Ascending aorta (tissue), 2 donors: ENCODE results near the gene SEZ6. TPM values are rescaled to one million over a fixed set of nuclear protein-coding genes. Genes with fewer than 3 reads are reported as not detected.
A peak's percentile ranks its signal among the peaks of the same experiment; 100 is the strongest.

Experiments
- DNase-seq, 2 donors: peaks; one replicate each; pipeline ENCODE4 v3.0.0-alpha.2; 2019; ENCODE audit warnings: low spot score in 2 of 2
- H3K27ac ChIP-seq, 2 donors: fragments of 200-600 bp; sonication (generic); one replicate each; pipeline ENCODE4 v1.5.1; 2016 to 2017; ENCODE audit warnings: mild to moderate bottlenecking in 1 of 2
- H3K27me3 ChIP-seq: fragments of 200-600 bp; sonication (generic); one replicate; pipeline ENCODE4 v1.5.1; 2017
- H3K36me3 ChIP-seq, 2 donors: fragments of 200-600 bp; sonication (generic); one replicate each; pipeline ENCODE4 v1.5.1; 2016
- H3K4me1 ChIP-seq, 2 donors: fragments of 200-600 bp; sonication (generic); one replicate each; pipeline ENCODE4 v1.5.1; 2016 to 2017; ENCODE audit warnings: mild to moderate bottlenecking in 1 of 2
- H3K4me3 ChIP-seq, 2 donors: fragments of 200-600 bp; sonication (generic); one replicate each; pipeline ENCODE4 v1.5.1; 2016 to 2017; ENCODE audit warnings: mild to moderate bottlenecking in 1 of 2
- H3K9me3 ChIP-seq, 2 donors: fragments of 200-600 bp; sonication (generic); one replicate each; pipeline ENCODE4 v1.5.1; 2016
- CTCF ChIP-seq, 3 experiments: fragments of 200-600 bp in 2 of 3; fragments of 450-650 bp in 1 of 3; sonication (generic) in 2 of 3; IDR thresholded peaks; one replicate each; pipeline ENCODE4 v1.5.1; 2016 to 2019; ENCODE audit warnings: antibody characterized with exemption in 3 of 3, mild to moderate bottlenecking in 1 of 3, moderate library complexity in 1 of 3
- intact Hi-C: fragments of 100-400 bp; cut with DNase I; formaldehyde crosslinking; loops from one replicate; pipeline ENCODE4 v1.15.1; 2023
- total RNA-seq: library from RNA; depleted of rRNA; stranded (reverse); fragments of >200 nt; gene quantifications from one replicate; pipeline ENCODE4 v1.1.0, GENCODE V29; 2016

Gene SEZ6
- total RNA-seq, 1 donor from 2014 or later = not detected

GRCh38 chr17:28950017-28950751, 55.6 kb downstream of the SEZ6 start:
- peak in 1 of 2 donors; percentile 76 for DNase-seq
- Histone ChIP-seq H3K36me3 (no peaks in the 10 kb centered on the region), H3K27me3 (no peaks in the 10 kb centered on the region), H3K27ac (peak overlapping the region; percentile 97 to 99), H3K4me1 (peaks cover 9 to 31% of the 10 kb centered on the region in 2 donors), H3K9me3 (no peaks in the 10 kb centered on the region), H3K4me3 (peak overlapping the region; percentile 94 to 99)
- no peak for TF ChIP-seq CTCF (IDR thresholded peaks at IDR 0.05)
- intact Hi-C loops = loop anchor here (2.0 to 5.0 kb wide), 5 partner anchors 108 to 633 kb away; partner anchors contain the start of genes BLTP2, FAM222B, RPL23A and TMEM97

- intact Hi-C loops = loop anchor here (2.0 to 5.0 kb wide), 6 partner anchors 47 to 632 kb away; partner anchors contain the start of genes BLTP2, DHRS13, FAM222B and RPL23A
- no peaks in the 10 kb centered on the region for H3K27me3 ChIP-seq
- H3K9me3 ChIP-seq = no peaks in the 10 kb centered on the region
- no peaks in the 10 kb centered on the region for H3K36me3 ChIP-seq
- H3K4me1 ChIP-seq = peaks cover 9 to 37% of the 10 kb centered on the region in 2 donors
- TF ChIP-seq CTCF (IDR thresholded peaks at IDR 0.05) = no peak
- peak in 1 of 2 donors; percentile 78 for DNase-seq
- H3K4me3 ChIP-seq = peak overlapping the region; percentile 94 to 99
- H3K27ac ChIP-seq = peak overlapping the region; percentile 97 to 99
Observed at GRCh38 chr17:28949185-28950016, 56.4 kb downstream of the SEZ6 start.

DNA sequence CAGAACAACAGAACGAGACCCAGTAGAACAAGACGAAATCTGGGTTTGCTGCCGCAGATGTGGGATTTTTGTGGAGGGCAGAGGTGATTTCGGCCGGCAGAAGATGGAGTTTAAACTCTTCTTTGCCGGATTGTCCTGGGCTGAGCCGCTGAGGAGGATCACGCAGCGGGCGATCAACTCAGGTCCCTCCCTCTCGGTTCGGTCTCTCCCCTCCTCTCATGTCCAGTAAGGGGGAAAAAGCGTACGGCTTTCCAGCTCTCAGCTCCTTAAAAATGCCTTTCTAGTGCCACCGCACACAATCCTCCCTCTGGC, 57.0 kb downstream of the SEZ6 start:
- Histone ChIP-seq H3K9me3 (no peaks in the 10 kb centered on the region), H3K27me3 (no peaks in the 10 kb centered on the region), H3K36me3 (no peaks in the 10 kb centered on the region), H3K27ac (peak overlapping the region; percentile 97 to 99), H3K4me3 (peak overlapping the region; percentile 94 to 99), H3K4me1 (peaks cover 9 to 40% of the 10 kb centered on the region in 2 donors)
- TF ChIP-seq CTCF (IDR thresholded peaks at IDR 0.05) = no peak
- DNase-seq = no peak
- intact Hi-C loops = loop anchor here (2.0 kb wide), 1 partner anchor 46 kb away; the partner anchor contains the start of gene DHRS13

DNA sequence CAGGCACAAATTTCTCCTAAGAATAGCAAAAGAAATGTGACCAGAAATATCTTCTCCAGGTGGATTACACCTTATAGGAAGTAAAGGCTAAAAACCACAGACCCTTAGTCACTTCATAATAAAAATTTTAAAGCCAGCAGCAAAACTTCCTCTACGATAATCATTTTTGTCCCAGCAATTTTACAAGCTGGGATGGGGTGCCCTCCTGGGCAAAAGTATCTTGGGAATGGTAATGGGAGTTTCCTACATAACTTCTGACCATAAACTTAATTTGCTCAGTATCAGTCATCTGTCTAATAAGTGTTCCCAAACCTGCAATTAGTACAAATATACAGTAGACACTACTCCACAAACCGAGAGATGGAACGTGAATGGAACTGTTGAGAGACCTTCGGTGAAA, 57.5 kb downstream of the SEZ6 start:
- Histone ChIP-seq H3K27me3 (no peaks in the 10 kb centered on the region), H3K36me3 (no peaks in the 10 kb centered on the region), H3K27ac (peak overlapping the region; percentile 97 to 99), H3K4me1 (peaks cover 9 to 41% of the 10 kb centered on the region in 2 donors), H3K4me3 (peak overlapping the region; percentile 94 to 99), H3K9me3 (no peaks in the 10 kb centered on the region)
- no peak for DNase-seq
- TF ChIP-seq CTCF (IDR thresholded peaks at IDR 0.05) = no peak
- intact Hi-C loops = loop anchor here (2.0 kb wide), 1 partner anchor 46 kb away; the partner anchor contains the start of gene DHRS13

GRCh38 chr17:28947639-28948038, 58.2 kb downstream of the SEZ6 start:
- H3K36me3 ChIP-seq = no peaks in the 10 kb centered on the region
- H3K9me3 ChIP-seq = no peaks in the 10 kb centered on the region
- intact Hi-C loops = loop anchor here (2.0 kb wide), 1 partner anchor 45 kb away; the partner anchor contains the start of gene DHRS13
- H3K27ac ChIP-seq = peak overlapping the region in 1 of 2 donors; percentile 99
- peak overlapping the region in 1 of 2 donors; percentile 99 for H3K4me3 ChIP-seq
- DNase-seq = no peak
- no peaks in the 10 kb centered on the region for H3K27me3 ChIP-seq
- no peak for TF ChIP-seq CTCF (IDR thresholded peaks at IDR 0.05)
- H3K4me1 ChIP-seq = peaks cover 9 to 39% of the 10 kb centered on the region in 2 donors
